Cerebellar nuclear complex (tissue), 1 donor: Measurements from ENCODE around the gene RAC2.
"Not testable (repeated sequence)": the region's sequence is repeated elsewhere in the genome, so short reads cannot be mapped to it uniquely, and the experiment has no call there.

ENCODE experiments used
- DNase-seq, 2 experiments: peaks; one replicate each; lab custom pipeline; 2025; lab: John Stamatoyannopoulos, UW

The RAC2 gene

DNA sequence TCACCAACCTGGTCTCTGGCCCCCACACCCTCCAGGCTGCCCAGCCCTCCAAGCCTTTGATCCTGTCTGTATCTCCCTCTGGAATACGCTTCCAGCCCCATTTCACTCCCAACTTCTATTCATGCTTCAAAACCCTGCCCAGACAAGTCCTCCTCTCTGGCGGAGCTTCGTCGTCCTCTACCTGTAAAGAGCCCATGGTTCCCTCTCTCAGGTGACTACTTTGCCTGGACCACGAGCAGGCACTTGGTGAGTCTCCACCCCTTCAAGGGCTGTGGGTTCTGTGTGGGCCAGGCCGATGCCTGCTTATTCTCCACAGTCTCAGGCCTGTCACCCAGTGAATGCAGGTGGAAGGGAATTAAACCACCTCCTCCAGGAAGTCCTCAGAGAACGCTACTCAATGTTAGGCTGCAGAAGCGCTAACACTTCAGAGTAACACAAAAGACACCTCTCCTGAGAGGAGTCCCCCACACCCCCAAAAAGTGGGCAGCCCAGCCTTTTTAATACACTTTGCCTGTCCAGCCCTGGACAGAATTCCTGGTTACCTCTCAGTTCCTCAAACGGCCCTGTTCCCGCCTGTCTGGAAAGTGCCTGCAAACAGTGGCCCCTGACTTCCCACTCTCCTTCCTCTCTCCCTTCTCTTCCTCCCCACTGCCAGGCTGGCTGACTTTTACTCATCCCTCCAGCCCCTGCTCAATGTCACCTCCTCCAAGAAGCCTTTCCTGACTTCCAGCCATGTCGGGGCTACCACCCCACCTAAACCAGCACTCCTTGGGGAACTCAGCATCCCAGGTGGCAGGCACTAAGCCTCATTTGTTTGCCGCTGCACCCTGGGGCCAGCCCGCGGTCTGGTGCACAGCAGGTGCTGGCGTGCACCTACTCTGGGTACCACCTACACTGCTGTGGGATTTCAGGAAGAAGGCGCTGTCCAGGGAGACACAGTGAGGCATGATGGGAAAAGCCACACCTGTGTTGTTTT lies 9.0 kb downstream of the RAC2 start:
- DNase-seq, result no peak

DNA sequence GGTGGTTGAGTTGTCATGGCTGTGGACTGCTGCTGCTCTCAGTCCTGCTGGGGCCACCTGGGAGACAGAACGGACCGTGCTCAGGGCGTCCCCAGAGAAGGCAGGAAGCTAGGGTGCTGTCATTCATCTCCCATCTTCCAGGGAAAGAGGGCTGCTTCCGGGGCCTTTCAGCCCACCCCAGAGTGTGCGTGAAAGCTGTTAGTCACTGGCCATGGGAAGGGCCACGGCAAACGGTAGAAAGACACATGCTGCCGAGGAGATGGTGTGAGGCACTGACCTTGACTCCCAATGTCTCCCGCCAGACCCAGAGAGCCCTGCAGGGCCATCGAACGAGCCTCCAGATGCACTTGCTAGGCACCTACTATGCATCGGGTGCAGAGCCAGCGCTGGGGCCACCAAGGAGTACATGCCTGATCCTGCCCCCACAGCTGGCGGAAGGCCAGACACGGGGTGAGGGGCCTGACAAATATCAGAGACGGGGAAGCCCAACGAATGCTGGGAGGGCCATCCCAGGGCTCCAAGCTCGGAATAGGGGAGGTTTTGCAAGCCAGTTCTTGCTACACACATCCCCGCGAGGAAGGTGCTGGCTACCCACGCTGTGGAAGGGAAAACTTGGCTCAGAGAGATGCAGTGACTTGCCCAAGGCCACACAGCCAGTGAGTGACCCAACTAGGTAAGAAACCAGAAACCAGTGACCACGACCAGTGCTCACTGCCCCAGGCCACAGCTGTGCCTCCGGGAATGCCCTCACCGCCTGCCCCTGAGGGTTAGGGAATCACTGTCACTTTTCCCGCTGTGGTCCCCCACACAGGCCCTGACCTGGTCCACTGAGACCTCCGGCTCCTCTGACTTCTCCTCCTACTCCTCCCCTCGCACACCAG lies 10.1 kb downstream of the RAC2 start:
- no peak for DNase-seq

DNA sequence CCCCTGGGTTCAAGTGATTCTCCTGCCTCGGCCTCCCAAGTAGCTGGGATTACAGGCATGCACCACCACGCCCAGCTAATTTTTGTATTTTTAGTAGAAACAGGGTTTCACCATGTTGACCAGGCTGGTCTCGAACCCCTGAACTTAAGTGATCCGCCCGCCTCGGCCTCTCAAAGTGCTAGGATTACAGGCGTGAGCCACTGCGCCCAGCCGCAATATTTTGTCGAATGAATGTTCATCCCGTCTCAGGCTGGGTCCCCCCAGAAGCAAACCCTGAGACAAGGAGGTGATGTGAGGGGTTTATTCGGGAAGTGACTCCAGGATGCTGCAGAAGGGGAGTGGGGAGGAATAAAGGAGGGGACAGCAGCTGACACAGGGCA lies 10.7 kb downstream of the RAC2 start:
- DNase-seq, result not testable (repeated sequence)

DNA sequence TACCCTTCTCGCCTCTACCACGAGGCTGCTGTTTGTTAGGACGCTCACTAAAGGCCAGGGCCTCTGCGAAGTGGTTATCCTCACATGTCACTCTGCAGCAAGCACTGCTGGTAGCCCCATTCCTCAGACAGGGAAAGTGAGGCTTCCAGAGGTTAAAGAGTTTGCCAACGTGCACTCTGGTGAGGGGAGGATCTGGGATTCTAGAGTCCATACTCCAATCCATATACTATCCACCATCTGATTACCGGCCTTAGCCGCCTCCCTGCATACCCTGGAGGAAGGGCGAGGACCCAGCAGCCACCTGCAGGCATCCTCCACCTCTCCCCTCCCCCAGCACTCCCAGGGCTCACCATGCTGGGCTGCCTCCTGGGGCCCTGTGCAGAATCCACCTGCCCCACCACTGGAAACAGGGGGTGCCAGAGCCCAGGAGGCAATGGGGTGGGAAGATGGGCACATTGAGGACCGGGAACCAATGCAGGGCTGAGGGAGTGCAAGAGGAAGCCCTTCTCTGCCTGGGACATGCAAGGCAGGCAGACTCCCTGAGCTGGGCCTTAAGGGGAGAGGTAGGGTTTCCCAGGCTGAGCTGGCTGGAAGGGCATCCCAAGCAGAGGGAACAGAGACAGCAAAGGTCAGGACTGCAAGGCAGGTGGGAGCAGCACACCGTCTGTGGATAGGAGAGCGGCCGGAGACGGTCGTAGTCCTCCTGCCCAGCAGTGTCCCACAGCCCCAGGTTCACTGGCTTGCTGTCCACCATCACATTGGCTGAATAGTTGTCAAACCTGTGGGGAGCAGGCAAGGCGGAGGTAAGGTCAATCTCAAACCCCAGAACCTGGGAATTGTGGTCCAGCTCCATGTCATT lies 11.7 kb downstream of the RAC2 start:
- DNase-seq, result no peak

DNA sequence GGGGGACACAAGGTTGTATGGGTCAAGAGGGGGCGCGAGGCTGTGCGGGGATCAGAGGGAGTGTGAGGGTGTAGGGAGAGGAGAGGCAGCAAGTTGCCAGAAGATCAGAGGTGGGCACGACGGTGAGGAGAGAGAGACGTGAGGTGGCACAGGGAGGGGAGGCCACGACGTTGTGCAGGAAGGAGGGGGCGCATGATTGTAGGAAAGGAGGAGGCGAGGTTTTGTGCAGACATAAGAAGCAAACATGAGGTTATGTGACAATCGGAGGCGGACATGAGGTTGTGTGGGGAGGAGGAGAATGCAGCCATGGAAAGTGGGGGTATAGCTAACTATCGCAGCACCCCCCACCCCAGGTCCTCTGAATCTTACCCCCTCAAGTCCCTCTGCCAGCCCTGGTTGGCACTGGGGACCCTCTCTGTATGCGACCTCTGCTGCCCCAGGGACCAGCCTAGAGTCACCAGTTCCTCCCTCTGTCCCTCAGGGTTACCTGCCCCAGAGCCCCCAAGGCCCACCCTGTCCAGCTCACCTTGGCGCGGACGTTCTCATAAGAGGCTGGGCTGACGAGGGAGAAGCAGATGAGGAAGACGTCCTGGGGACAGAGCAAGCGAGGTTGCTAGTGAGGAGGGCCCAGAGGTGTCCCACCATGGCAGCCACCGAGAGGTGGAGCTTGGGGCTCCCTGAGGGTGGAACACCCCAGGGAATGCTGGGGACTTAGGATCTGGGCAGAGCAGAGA lies 12.5 kb downstream of the RAC2 start:
- DNase-seq, result no peak

DNA sequence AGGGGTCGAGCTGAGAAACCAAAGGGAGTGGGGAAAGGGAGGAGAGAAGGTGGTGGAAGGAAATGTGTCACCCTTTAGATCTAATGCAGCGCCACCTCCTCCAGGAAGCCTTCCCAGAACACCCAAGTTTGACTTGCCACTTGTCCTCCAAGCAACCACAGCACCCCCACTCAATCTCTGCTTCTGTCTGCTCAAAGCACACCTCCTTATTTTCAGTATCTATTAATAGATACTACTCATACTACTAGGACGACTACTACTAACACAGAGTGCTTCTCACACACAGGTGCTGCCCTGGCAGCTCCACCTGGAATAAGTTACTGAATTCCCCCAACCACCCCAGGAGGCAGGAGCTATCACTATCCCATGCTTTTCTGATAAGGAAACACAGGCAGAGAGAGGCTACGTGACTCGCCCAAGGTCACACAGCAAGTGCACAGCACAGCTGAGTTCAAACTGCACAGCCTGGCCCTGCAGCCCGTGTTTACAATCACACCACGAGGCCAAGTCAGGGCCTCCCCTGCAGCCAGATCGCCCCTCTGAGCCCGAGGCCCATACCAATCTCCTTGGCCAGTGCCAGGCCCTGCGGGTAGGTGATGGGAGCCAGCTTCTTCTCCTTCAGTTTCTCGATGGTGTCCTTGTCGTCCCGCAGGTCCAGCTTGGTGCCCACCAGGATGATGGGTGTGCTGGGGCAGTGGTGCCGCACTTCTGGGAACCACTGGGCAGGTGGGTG lies 13.2 kb downstream of the RAC2 start:
- DNase-seq, result no peak

DNA sequence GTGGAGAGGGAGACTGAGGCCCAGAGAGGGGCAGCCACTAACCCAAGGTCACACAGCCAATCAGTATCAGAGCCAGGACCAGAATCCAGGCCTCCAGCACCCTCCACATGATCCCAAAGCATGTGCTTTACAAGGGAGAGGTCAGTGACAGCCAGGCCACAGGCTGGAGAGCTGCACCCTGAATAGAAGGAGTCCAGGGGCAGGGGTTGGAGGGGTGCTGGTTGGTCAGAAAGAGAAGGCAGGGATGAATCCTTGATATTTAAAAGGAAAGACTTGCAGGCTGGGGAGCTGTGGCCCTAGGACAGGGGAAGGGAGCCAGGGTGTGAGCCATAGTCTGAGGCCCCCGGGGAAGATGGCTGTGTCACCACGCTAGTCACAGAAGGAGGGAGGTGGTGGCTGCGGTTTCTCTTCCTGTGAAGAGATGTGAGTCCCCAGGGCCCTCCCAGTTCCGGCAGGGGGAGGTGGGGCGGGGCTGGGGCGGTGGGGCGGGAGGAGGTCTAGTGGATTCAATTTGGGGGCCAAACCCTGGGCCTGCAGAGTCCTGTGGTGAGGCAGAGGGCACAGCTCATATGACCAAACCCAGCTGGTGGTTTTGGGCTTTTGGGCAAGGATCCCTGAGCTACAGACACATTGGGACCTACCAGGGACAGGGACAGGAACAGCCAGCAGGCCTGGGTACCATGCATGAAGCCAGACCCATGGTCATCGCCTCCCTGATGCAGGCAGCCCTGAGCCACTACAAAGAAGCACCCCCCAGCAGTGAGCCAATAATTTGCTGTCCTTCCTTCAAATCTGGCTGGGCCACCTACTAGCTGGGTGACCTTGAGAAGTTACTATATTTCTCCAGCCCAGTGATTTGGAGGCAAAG lies 14.0 kb downstream of the RAC2 start:
- DNase-seq, result no peak

DNA sequence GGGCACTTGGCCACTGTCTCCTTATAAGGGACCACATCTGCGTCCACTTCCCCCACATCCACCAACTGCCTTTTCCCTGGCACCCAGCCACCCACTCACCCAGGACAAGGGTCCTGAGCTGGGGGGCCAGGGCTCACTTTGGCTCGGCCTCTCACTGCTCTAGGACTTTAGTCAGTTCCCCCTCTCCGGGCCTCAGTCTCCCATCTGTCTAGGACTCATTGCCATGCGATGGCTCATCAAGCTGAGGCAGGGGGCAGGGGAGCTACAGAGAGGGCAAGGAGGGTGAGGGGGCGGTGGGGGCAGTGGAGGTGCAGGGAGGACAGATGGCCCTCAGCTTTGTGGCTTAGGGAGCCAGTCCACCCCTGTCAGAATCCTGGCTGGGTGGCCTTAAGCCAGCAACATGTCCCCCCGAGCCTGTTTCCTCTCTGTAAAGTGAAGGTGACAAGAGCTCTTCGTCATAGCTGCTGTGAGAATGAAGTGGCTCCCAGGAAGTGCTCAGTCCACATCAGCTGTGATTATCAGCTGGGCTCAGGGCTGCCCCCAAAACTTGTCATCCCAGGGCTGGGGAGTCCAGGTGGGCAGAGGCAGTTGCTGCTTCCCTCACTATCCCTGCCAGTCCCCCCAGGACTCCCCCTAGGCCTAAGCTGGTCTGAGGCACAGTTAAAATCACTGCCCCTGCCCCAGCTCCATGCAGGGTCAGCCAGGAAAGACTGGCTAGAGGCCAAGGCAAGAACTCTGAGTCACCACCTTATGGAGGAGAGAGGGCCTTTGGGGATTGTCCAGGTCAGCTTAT lies 14.9 kb downstream of the RAC2 start:
- no peak for DNase-seq

DNA sequence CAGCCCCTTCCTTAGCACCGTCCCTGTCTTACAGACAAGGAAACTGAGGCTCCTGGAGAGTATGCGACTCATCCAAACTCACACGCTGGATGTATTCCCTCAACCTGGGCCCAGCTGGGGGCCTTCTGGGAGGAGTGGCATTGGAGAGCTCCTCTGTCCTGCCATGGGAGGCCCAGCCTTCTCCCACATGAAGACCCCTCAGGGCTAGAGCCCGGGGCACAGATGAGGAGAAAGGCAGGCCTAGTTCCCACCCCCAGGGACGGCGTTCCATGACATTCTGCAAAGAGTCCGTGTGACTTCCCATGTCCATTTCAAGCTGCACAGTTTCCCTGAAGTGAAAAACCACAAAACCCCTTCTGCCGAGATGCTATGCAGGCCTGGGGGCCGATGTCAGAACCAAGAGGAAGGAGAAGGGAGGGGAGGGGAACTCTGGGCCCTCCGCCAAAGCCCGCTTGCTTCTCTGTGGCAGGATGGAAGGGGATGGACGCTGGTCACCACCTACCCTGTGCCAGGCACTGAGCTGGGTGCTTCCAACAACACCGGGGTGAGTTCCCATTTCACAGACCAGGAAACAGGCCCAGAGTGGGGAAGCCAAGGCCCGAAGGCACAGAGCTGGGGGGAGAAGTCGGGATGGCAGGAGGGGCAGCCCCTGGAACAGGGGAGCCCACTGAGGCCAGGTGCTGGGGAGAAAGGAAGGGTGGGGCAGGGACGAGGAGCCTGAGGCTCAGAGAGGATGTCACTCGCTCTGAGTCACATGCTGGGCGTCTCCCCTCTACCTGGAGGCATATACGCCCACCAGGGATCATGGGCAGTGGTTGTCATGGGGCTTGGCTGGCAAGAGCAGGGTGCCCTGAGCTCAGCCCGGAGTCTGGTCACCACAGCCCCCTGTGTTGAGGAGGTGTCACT lies 15.7 kb downstream of the RAC2 start:
- DNase-seq, result no peak

DNA sequence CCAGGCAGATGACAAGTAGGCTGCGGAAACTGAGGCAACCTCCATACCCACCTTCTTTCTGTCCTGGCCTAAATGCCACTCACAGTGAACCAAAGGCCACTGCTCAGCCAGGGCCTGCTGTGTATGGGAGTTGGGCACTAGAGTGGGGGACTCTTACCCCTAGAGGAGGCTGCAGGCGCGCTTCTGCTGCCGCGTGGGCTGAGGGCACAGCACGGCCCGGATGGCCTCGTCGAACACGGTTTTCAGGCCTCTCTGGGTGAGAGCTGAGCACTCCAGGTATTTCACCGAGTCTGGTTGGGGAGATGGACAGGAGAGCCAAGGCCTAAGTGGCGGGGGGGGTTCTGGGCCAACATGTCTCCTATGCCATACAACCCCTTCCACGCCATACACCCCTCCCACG lies 17.6 kb downstream of the RAC2 start:
- DNase-seq, result no peak

DNA sequence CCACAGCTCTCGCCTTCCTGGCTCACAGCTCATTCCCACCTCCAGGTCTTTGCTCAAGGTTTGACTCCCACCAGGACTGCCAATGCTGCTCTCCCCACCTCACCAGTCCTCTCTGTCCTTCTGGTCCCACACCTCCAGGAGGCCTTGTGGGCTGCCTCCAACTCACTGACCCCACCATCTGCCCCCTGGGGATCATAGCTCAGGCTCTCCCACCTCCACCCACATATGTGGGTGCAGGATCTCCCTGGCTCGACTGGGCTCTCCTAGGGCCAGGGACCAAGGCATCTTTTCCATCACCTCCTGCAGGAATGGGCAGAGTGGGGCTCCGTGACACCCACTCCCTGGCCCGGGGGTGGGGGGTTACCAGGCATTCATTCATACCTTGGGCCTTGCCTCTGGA lies 18.0 kb downstream of the RAC2 start:
- no peak for DNase-seq

DNA sequence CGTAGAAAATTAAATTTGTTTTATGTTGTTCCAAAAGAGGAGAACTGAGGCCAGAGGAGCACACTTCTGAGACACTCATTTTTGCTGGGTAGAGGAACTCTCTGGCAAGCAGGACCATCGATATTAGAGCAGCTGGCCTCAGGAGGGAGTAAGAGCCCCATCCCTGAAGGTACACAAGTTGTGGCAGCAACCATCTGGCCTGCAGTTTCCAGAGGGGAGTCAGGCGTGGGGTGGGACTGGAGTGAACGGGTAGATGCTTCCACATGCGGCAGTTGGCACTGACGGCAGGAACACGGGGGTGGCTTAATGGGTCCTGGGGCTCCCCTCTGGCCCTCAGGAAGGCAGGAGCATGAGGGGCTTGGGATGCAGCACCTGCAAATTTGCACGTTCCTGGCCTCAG lies 18.6 kb downstream of the RAC2 start:
- no peak for DNase-seq

DNA sequence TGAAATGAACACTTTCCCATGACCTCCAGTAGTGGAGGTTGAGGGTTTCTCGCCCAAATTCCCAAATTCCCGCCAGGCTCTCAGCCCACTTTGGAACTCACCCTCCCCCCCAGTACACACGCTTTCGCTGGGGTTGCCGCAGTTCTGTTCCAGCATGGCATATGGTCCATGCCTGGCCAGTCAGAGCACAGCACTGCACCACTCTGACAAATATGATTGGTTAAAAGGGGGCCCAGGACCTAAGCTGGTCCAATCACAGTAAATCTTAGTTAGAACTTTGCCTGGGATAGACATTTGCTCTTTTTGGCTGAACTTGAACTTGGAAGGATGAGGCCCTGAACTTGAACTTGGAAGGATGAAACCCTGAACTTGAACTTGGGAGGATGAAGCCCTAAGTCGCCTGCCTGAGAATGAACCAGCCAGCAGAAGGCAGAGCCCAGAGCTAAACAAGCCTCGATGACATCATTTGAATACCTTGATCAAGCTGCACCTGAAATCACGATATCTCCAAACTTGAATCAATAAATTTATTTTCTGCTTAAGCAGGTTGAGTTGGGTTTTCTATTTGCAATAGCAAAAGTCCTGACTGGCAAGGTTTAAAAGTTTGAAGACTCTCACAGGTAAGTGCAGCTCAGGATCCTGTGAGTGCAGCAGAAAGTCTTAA lies 19.2 kb downstream of the RAC2 start:
- no peak for DNase-seq

DNA sequence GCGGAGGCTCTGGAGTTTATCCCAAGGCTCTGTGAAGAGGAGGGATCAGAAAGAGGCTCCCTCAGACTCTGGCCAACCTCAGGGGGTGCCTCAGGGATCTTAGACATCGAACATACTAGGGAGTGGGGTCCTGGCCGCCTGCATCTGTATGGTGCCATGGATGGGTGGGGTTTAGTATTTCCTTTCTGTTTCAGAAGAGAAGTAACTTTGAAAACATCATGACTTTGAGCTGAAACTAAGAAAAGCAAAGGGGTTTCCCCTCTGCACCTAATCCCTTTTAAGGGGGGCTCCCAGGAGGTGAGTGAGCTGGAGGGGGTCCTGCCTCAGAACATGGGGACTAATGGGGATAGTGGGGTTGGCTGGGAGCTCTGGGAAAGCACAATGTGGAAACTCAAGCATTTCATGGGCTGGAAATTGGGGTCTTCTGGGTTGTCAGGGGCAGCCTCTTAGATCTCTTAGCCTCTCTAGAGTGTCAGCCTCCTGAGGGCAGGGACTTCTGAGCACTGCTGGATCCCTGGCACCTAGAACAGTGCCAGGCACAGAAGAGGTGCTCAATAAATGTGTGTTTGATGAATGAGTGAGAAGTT lies 20.0 kb downstream of the RAC2 start:
- DNase-seq, result no peak

DNA sequence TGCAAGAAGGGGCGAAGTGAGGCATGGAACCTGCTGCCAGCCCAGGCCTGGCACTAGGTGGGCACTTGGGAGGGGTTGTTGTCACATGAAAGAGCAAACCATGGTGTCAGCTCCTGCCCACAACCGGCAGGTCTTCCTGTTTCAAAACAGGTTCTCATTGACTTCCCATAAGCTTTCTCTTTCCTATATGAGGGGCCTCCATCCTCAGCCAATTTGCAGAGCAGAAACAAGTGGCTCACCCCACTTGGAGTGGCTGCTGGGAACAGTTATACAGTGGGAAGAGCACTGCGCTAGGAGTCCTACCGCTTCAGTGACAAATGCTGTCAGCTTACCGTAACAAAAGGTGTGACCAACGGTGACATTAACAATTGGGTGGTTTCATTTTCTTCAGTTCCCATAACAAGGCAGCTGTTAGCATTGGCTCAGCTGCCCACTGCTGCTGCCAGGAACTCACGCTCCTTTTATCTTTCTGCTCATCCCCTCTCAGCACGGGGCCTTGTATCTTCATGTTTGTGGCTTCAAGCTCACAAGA lies 21.6 kb downstream of the RAC2 start:
- DNase-seq, result no peak
